Stimulated activated effector memory CD8-positive, alpha-beta T cell treated with anti-CD3 and anti-CD28 coated beads, Interleukin-12 subunit alpha, Interleukin-12 subunit beta, amount 100 ng/mL, for 72 hours (primary cell): Measurements from ENCODE around the gene TECPR1.

Experiments used
- ATAC-seq: fragments of 150-1000 bp; cut with Tn5 transposase; 2 replicates; pipeline ENCODE4 v1.10.0; 2021
- DNase-seq, 2 donors: peaks; one replicate each; pipeline ENCODE4 v3.0.0; 2021 to 2022; ENCODE audit warnings: low spot score in 2 of 2
- H3K27ac Mint-ChIP-seq: one replicate; pipeline ENCODE4 v1.8.0; 2022; ENCODE audit warnings: mild to moderate bottlenecking, mixed read lengths
- H3K36me3 Mint-ChIP-seq: one replicate; pipeline ENCODE4 v1.8.0; 2022; ENCODE audit warnings: mild to moderate bottlenecking, mixed read lengths
- H3K4me1 Mint-ChIP-seq: one replicate; pipeline ENCODE4 v1.8.0; 2022; ENCODE audit warnings: mixed read lengths
- H3K4me3 Mint-ChIP-seq: one replicate; pipeline ENCODE4 v1.8.0; 2022; ENCODE audit warnings: mild to moderate bottlenecking, mixed read lengths
- H3K9me3 Mint-ChIP-seq: one replicate; pipeline ENCODE4 v1.8.0; 2022; ENCODE audit warnings: mixed read lengths

Gene TECPR1

DNA sequence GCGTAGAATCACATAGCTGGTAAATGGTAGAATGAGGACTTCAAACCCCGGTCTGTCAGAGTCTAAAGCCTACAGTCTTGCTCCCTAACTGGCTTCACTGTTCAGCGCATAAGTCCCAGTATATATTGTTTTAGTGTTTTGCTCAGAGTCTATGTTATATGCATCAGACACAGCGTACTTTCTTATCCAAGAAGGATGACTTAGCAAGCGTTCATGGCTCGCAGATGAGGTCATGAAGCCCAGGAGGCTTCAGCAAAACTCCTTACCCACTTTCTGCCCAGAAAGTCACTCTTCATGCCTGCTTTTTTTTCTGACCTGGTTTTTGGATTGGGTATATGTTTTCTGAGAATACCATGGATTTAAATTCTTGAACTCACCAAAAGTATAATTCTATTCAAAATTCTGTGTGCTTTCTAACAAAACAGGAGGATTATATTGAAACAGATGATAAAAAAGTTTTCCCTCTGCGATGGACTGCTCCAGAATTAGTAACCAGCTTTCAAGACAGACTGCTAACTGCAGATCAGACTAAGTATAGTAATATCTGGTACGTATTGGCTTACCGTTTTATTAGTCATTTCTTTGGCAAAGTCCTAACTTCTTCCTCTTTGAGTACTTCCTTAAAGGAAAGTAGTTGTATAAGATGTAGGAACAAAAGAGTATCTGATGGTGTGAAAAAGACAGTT, 65.4 kb downstream of the TECPR1 start:
- DNase-seq (no peak), ATAC-seq (no peak)
- H3K36me3 Mint-ChIP-seq = peaks cover 26% of the 10 kb centered on the region
- H3K4me1 Mint-ChIP-seq = peaks cover 11% of the 10 kb centered on the region
- H3K9me3 Mint-ChIP-seq = no peaks in the 10 kb centered on the region
- H3K4me3 Mint-ChIP-seq = no peak overlapping the region
- no peak overlapping the region for H3K27ac Mint-ChIP-seq

DNA sequence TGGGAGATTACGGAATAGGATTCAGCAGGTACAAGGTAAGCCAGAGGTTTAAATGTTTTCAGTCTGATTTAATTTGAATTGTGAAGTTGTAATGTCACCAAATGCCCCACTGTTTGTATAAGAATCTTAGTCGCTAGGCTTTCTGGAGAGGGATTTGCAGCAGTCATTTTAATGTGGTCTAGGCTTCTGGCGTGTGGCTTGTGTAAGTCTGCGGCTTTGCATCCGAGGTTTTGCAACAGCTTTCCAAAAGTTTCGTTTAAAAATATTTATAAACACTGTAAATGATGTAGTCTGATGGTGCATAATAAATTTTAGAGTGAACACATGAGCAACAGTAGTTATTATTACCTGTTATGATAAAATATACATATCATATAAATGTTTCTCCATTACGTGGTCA, 66.9 kb downstream of the TECPR1 start:
- no peak for ATAC-seq
- peaks cover 11% of the 10 kb centered on the region for H3K36me3 Mint-ChIP-seq
- no peak overlapping the region for H3K4me3 Mint-ChIP-seq
- peaks cover 11% of the 10 kb centered on the region for H3K4me1 Mint-ChIP-seq
- no peaks in the 10 kb centered on the region for H3K9me3 Mint-ChIP-seq
- DNase-seq = no peak
- H3K27ac Mint-ChIP-seq = no peak overlapping the region

DNA sequence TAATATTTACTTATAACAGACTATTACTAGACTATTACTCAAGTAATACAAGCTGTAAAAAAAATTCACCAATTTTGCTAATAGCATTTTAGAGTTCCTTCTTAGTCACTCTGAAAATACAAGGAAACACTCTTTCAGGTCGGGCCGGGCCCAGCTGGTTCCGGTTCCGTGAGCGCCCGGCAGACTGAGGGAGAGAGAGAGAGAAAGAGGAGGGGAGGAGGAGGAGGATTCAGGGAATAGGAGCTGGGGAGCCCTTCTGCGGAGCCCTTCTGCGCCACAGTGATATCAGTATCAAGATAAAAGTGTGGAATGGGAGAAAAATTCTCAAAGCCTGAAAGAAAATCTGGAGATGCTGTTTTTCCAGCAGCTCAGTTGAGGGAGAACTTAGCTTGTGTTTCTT, 71.3 kb downstream of the TECPR1 start:
- Mint-ChIP-seq H3K4me1 (no peaks in the 10 kb centered on the region), H3K9me3 (no peaks in the 10 kb centered on the region), H3K36me3 (no peaks in the 10 kb centered on the region), H3K4me3 (no peak overlapping the region), H3K27ac (no peak overlapping the region)
- ATAC-seq (no peak), DNase-seq (no peak)

DNA sequence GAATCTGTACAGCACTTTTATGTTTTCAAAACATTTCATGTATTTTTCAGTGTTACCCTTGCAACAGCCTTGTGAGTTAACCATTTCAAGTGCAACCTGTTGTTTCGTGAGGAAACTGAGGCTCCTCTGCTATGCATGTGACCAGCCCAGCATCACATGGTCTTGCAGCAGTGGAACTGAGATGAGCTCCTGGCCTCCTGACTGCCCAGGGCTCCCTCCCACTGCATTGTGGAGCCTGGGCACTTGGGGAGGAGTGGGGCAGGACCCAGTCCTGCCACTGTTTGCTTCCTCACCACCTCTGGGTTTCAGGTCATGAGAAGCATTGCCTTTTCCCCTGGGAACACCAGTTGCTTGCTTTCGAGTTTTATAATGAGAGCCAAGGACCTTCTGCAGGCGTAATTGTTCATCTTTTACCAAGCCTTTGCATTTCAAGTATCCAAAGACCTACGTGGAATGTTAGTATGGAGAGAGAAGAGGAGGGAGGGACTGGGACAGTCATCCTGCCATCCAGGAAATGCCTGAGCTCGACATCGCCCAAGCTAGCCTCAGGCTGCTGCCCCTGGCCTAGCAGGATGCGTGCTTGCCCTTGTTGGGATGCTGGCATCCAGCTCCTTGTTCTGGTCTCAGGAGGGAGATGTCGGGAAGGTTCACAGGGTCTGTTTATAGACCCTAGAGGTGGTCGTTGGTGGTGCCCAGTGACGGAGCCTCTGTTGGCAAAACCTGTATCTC, 73.1 kb downstream of the TECPR1 start:
- Mint-ChIP-seq H3K4me1 (no peaks in the 10 kb centered on the region), H3K9me3 (no peaks in the 10 kb centered on the region), H3K36me3 (no peaks in the 10 kb centered on the region), H3K27ac (no peak overlapping the region), H3K4me3 (no peak overlapping the region)
- ATAC-seq (no peak), DNase-seq (no peak)

DNA sequence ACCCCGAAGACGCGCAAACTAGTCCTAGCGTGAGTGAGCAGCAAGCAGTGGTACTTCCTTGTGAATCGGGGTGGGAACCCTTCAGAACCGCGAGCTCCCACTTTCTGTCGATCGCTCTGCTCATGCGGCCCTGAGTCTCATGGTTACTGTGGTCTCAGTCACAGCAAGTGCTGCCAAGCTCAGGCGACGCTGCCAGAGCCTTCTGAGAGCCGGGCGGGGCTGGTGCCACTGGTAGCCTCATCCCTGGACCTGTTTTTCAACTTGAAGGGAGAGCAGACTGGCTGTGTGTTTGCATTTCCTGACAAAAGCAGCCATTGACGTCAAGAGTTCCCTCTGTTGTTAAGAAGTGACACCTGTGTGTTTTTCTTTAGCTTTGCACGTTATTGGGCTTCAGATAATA, 73.7 kb downstream of the TECPR1 start:
- H3K27ac Mint-ChIP-seq = no peak overlapping the region
- no peak overlapping the region for H3K4me3 Mint-ChIP-seq
- H3K4me1 Mint-ChIP-seq = no peaks in the 10 kb centered on the region
- ATAC-seq (no peak), DNase-seq (no peak)
- H3K9me3 Mint-ChIP-seq = no peaks in the 10 kb centered on the region
- peaks cover under 1% of the 10 kb centered on the region for H3K36me3 Mint-ChIP-seq

DNA sequence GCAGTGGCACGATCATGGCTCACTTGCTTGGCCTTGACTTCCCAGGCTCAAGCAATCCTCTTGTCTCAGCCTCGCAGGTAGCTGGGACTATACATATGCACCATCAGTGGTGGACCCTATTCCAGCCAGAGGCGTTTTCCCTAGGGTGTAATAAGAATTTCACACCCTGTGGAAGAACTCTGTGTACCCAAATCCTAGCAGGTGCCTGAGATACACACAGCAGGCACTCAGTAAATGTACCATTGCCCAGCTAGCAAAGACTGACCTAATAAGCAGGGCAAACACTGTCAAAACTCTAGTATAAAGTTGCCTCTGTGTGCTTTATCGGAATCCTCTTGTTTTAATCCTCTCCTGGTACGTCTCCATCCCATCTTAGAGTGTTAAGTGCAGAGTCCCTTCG, 74.5 kb downstream of the TECPR1 start:
- no peak overlapping the region for H3K27ac Mint-ChIP-seq
- H3K36me3 Mint-ChIP-seq = peaks cover 8% of the 10 kb centered on the region
- no peaks in the 10 kb centered on the region for H3K9me3 Mint-ChIP-seq
- H3K4me3 Mint-ChIP-seq = no peak overlapping the region
- no peak for ATAC-seq
- DNase-seq = no peak
- H3K4me1 Mint-ChIP-seq = no peaks in the 10 kb centered on the region

DNA sequence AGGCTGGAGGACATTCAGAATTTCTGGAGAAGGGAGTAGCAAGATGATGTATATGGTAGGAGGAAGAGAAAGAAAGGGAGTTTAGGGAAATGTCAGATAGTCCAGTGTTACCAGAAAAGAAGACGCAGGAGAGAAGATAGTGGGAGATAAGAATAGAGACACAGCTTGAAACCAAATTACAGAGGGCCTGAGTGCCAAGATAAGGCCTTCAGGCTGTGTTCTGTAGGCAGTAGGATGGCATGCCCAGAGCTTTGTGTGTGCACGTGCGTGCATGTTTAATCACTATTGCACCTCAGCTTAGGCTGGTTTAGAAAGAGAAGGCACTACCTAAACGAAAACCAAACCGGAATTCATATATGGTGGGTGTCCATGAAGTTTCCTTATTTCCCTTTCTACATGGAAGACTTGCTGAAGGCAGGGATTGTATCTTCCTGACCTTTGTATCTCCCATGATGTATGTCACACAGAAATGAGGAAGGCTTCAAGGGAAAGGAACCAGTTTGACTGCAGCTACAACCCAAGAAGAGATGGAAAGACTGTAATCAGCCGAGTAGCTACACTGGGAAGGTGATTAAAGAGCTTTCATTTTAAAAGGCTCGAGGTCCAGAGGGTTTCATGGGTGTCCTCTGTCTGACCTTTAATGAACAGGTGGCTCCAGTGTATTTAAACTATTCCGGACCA, 76.6 kb downstream of the TECPR1 start:
- Mint-ChIP-seq H3K4me1 (no peaks in the 10 kb centered on the region), H3K9me3 (no peaks in the 10 kb centered on the region), H3K27ac (no peak overlapping the region), H3K36me3 (peaks cover 18% of the 10 kb centered on the region), H3K4me3 (no peak overlapping the region)
- no peak for DNase-seq
- ATAC-seq = no peak

DNA sequence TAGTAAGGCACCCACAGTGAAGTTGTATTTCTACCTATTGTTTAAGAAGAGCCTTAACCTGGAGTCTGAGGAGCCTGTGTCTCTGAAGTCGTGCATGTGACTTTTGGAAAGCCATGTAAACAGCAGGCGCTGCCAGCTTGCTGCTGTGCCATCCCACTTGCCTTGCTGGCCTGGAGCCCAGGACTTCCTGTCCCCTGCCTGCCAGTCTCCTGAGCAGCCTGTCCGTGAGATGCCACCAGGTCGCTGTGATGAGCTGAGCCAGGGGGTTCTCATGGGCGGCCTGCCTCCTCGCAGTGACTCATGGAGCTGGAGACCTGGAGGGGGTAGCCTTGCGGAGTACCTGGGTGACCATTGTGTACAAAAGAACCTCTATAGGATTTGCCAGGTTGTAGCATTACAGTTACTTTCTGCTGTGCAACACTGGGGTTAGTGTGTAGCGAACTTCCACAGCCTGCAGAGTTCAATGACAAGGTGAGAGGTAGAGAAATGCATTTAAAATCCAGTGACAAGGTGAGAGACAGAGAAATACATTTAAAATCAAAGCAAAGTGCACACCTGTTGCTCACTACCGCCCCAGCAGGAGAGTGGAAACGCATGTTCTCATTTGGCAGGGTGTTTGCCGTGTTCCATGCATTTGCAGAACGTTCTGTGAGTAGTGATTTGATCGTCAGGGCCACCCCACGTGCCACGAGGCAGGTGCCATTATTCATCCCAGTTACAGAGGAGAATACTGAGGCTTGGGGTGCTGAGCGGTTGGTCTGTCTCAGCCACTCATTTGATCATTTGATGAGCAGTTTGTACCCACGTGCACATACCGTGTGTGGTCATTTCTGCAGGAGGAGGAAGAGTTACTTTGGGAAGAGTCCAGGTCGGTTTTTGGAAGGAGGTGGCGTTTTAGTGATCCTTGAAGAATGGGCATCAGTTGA, 77.4 kb downstream of the TECPR1 start:
- peaks cover 18% of the 10 kb centered on the region for H3K36me3 Mint-ChIP-seq
- ATAC-seq (no peak), DNase-seq (no peak)
- no peak overlapping the region for H3K4me3 Mint-ChIP-seq
- H3K27ac Mint-ChIP-seq = no peak overlapping the region
- H3K4me1 Mint-ChIP-seq = no peaks in the 10 kb centered on the region
- H3K9me3 Mint-ChIP-seq = no peaks in the 10 kb centered on the region

DNA sequence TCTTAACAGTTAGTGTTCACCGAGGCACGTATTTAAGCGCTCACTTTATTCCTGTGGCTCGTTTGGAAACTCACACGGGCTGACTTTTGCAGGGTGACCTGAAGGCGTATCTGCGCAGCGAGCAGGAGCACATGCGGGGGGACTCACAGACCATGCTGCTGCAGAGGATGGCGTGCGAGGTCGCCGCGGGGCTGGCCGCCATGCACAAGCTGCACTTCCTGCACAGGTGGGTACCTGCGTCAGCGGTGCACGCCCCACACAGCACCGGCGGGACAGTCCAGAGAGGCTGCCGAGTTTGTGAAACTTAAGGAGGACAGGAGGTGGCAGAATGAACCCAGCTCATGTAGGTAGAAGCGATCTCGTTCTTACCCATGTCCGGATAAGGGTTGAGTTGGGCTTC, 80.6 kb downstream of the TECPR1 start:
- peaks cover 18% of the 10 kb centered on the region for H3K36me3 Mint-ChIP-seq

DNA sequence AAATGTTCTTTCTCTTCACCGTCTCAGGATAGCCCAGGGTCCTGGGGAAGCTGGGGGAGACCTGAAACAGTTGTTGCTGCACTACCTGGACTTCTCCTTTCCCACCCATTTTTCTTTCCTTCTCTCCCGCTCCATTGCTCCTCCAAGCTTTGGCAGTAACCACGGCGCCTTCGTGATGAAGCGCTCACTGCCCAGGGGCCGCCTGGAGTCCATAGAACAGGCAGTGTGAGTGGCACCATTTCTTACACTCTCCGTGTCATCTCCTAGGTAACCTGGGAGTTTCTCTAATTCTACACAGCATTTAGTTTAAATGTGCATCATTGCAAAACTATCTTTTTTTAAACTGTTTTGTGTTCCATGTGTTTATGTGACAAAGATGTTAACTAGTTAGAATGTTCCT, 81.1 kb downstream of the TECPR1 start:
- no peak overlapping the region for H3K4me3 Mint-ChIP-seq
- H3K27ac Mint-ChIP-seq = no peak overlapping the region
- no peak for DNase-seq
- no peaks in the 10 kb centered on the region for H3K9me3 Mint-ChIP-seq
- peaks cover 10% of the 10 kb centered on the region for H3K4me1 Mint-ChIP-seq
- peaks cover 18% of the 10 kb centered on the region for H3K36me3 Mint-ChIP-seq
- no peak for ATAC-seq

More for the DNA sequence above, 80.6 kb downstream of the TECPR1 start:
- no peak overlapping the region for H3K4me3 Mint-ChIP-seq
- no peaks in the 10 kb centered on the region for H3K9me3 Mint-ChIP-seq
- no peak for ATAC-seq
- peaks cover 10% of the 10 kb centered on the region for H3K4me1 Mint-ChIP-seq
- H3K27ac Mint-ChIP-seq = no peak overlapping the region
- no peak for DNase-seq

DNA sequence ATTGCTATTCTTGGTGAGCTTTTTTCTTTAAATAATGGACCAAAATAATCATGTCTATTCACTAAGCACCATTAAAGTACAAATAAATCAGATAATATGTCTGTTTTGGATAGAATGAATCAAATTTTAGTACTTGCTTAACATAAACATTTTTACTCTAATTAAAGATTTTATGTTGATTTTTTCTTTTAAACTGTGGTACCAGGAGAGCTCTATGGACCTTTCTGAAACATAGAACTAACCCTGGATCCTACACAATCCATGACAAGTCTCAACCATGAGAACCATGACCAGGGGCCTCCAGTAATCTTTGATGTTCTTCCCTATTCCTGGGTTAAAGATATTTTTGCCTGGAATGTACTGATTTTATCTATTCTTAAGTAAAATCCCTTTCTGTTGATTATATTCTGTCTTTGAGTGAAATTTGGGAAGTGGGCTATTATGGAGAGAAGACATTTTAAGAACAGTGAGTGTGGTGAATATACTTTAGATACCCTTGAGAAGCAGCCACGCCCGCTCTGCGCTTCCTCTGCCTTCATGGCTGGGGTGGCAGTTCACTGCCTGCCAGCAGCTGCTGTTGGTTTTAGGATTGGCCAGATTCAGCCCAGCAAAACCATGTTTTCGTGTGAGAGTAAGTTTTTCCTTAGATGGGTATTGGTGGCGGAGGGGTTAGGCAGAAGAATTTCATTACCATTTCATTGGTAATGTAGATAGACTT, 83.0 kb downstream of the TECPR1 start:
- peaks cover 18% of the 10 kb centered on the region for H3K36me3 Mint-ChIP-seq
- ATAC-seq (no peak), DNase-seq (no peak)
- H3K4me1 Mint-ChIP-seq = peaks cover 10% of the 10 kb centered on the region
- no peak overlapping the region for H3K27ac Mint-ChIP-seq
- H3K4me3 Mint-ChIP-seq = no peak overlapping the region
- H3K9me3 Mint-ChIP-seq = no peaks in the 10 kb centered on the region

DNA sequence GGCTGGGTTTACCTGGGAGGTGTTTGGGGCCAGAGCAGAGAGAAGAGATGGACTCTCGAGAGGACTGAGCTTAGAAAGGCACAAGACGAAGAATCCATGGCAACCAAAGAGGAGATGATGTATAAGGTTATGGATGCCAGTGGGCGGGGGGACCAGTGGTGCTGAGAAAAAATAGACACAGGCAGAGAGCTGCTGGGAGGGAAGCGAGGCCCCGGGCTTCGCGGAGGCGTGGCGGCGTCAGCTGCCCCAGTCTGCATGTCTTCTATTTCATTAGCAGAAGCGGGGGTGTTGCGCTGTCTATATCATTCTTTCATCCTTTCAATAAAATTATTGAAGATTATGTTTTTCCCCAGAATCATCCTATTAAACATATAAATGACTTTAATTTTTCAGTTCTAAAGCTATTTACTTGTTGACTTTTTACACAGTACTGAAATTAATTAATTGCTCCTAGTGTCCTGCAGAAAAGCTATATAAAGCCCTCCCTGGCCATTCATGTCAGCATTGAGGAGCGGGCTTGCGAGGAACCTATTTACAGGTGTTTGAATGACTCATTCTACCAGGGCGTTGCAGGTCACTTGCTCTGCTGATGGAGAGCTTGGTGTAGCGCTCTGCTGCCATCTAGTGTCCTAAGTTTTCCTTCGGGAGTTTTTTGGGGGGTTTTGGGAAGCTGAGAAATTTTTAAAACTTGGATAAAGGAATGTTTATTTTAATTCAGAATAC, 83.7 kb downstream of the TECPR1 start:
- peak; percentile 80 for ATAC-seq
- Mint-ChIP-seq H3K36me3 (peaks cover 17% of the 10 kb centered on the region), H3K27ac (no peak overlapping the region), H3K9me3 (no peaks in the 10 kb centered on the region), H3K4me3 (no peak overlapping the region), H3K4me1 (peaks cover 10% of the 10 kb centered on the region)
- DNase-seq = peak in 1 of 2 donors; percentile 25

DNA sequence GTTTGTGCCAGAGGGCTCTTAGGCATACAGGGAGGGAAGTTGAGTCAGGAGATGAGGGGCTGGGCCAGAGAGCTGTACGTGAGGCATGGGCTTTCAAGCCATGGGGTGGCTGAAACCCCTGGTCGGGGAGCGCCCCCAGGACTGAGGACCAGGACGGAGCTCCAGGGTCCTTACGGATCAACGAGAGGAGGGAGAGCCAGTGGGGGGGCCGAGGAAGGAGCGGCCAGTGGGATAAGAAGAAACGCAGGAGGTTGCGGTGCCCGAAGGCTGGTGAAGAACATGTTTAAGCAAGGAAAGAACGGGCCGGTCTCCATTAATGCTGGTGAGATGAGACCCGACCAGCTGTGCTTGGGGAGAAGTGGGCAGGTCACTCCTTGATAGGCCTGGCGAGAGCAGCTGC, 84.4 kb downstream of the TECPR1 start:
- no peak overlapping the region for H3K4me3 Mint-ChIP-seq
- DNase-seq (no peak), ATAC-seq (no peak)
- no peaks in the 10 kb centered on the region for H3K9me3 Mint-ChIP-seq
- peaks cover 10% of the 10 kb centered on the region for H3K36me3 Mint-ChIP-seq
- peaks cover 10% of the 10 kb centered on the region for H3K4me1 Mint-ChIP-seq
- H3K27ac Mint-ChIP-seq = no peak overlapping the region

DNA sequence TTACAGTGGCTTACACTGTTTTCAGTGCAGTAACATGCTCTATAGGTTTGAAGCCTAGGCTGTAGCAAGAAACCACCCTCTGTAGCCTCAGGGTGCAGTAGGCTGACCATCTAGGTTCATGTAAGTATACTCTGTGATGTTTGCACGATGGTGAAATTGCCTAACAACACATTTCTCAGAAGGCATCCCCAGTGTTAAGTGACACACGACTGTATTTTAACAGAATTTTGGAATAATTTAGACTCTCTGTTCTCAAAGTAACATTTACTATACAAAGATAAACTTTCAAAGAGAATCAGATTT, 85.4 kb downstream of the TECPR1 start:
- ATAC-seq = no peak
- no peak for DNase-seq
- Mint-ChIP-seq H3K4me1 (peaks cover 10% of the 10 kb centered on the region), H3K9me3 (no peaks in the 10 kb centered on the region), H3K4me3 (no peak overlapping the region), H3K36me3 (peaks cover 4% of the 10 kb centered on the region), H3K27ac (no peak overlapping the region)
